Activated T-helper 1 cell treated with Interleukin-2 at 50 U/mL for 16 hours (primary cell): ENCODE results near the gene GPALPP1.
"Not testable (repeated sequence)": the region's sequence is repeated elsewhere in the genome, so short reads cannot be mapped to it uniquely, and the experiment has no call there.

Source experiments
- DNase-seq: peaks from one replicate; pipeline ENCODE4 v3.0.0-alpha.2; 2020; ENCODE audit warnings: low read depth

The GPALPP1 gene

GRCh38 chr13:45007225-45007624 lies 17.9 kb downstream of the GPALPP1 start:
- no peak for DNase-seq

GRCh38 chr13:45007823-45008222 lies 18.5 kb downstream of the GPALPP1 start:
- no peak for DNase-seq

- DNase-seq: no peak
Measured at GRCh38 chr13:45011198-45011597, 21.9 kb downstream of the GPALPP1 start.

GRCh38 chr13:45015300-45015699 lies 26.0 kb downstream of the GPALPP1 start:
- no peak for DNase-seq

GRCh38 chr13:45016792-45017425 lies 27.6 kb downstream of the GPALPP1 start:
- no peak for DNase-seq

GRCh38 chr13:45019981-45020380 lies 30.6 kb downstream of the GPALPP1 start:
- DNase-seq: not testable (repeated sequence)

- no peak for DNase-seq
Measured at GRCh38 chr13:45021250-45021649, 31.9 kb downstream of the GPALPP1 start.

GRCh38 chr13:45024847-45025246 lies 35.5 kb downstream of the GPALPP1 start:
- no peak for DNase-seq

GRCh38 chr13:45034342-45034741 lies 45.0 kb downstream of the GPALPP1 start:
- no peak for DNase-seq

GRCh38 chr13:45036206-45036605 lies 46.9 kb downstream of the GPALPP1 start:
- no peak for DNase-seq

- no peak for DNase-seq
Measured at GRCh38 chr13:45040173-45040572, 50.8 kb downstream of the GPALPP1 start.

GRCh38 chr13:45040622-45041021 lies 51.3 kb downstream of the GPALPP1 start:
- DNase-seq: no peak

- no peak for DNase-seq
Measured at GRCh38 chr13:45042539-45042938, 53.2 kb downstream of the GPALPP1 start.

- no peak for DNase-seq
Measured at GRCh38 chr13:45046445-45046844, 57.1 kb downstream of the GPALPP1 start.

- DNase-seq: peak; percentile 51
Measured at GRCh38 chr13:45047394-45048310, 58.3 kb downstream of the GPALPP1 start.

- DNase-seq: no peak
Measured at GRCh38 chr13:45048890-45049407, 59.6 kb downstream of the GPALPP1 start.

GRCh38 chr13:45049478-45049877 lies 60.1 kb downstream of the GPALPP1 start:
- DNase-seq: no peak

GRCh38 chr13:45051315-45051714 lies 62.0 kb downstream of the GPALPP1 start:
- DNase-seq: no peak

GRCh38 chr13:45055198-45055901 lies 66.0 kb downstream of the GPALPP1 start:
- DNase-seq: no peak

- DNase-seq: no peak
Measured at GRCh38 chr13:45055902-45056648, 66.7 kb downstream of the GPALPP1 start.

GRCh38 chr13:45060062-45060461 lies 70.7 kb downstream of the GPALPP1 start:
- DNase-seq: no peak
